Progenitor cell of endocrine pancreas (in vitro differentiated cells): ENCODE results near the gene ETV7. TPM values are rescaled to one million over a fixed set of nuclear protein-coding genes. Genes with fewer than 3 reads are reported as not detected.
"Not testable (repeated sequence)": the region's sequence is repeated elsewhere in the genome, so short reads cannot be mapped to it uniquely, and the experiment has no call there.

ENCODE experiments used
- DNase-seq: peaks from one replicate; pipeline ENCODE4 v3.0.0; 2021; ENCODE audit warnings: low spot score; ENCODE audit not compliant: unreplicated experiment
- H3K27ac Mint-ChIP-seq: 2 replicates; pipeline ENCODE4 v1.8.0; 2021; ENCODE audit warnings: mild to moderate bottlenecking, moderate library complexity, mixed read lengths
- H3K27me3 Mint-ChIP-seq: 2 replicates; pipeline ENCODE4 v1.8.0; 2021; ENCODE audit warnings: mixed read lengths
- H3K36me3 Mint-ChIP-seq: 2 replicates; pipeline ENCODE4 v1.8.0; 2022; ENCODE audit warnings: mixed read lengths; ENCODE audit not compliant: insufficient read depth
- H3K4me1 Mint-ChIP-seq: 2 replicates; pipeline ENCODE4 v1.8.0; 2021; ENCODE audit warnings: low read depth, mixed read lengths
- H3K4me3 Mint-ChIP-seq: 2 replicates; pipeline ENCODE4 v1.8.0; 2021; ENCODE audit warnings: low read depth, mild to moderate bottlenecking, moderate library complexity, mixed read lengths
- H3K9me3 Mint-ChIP-seq: 2 replicates; pipeline ENCODE4 v1.8.0; 2021; ENCODE audit warnings: low read depth, mixed read lengths
- total RNA-seq: library from RNA; stranded (reverse); gene quantifications from 2 replicates; pipeline ENCODE4 v1.2.1, GENCODE V29; 2021
- TF ChIP-seq, protein P1 (sequence below): fragments of 200-600 bp; sonication (generic); IDR thresholded peaks from one replicate; pipeline ENCODE4 v1.5.0; 2021; ENCODE audit warnings: antibody characterized with exemption, mild to moderate bottlenecking; ENCODE audit not compliant: unreplicated experiment

ETV7 gene
- total RNA-seq, 1 donor from 2014 or later = not detected

DNA sequence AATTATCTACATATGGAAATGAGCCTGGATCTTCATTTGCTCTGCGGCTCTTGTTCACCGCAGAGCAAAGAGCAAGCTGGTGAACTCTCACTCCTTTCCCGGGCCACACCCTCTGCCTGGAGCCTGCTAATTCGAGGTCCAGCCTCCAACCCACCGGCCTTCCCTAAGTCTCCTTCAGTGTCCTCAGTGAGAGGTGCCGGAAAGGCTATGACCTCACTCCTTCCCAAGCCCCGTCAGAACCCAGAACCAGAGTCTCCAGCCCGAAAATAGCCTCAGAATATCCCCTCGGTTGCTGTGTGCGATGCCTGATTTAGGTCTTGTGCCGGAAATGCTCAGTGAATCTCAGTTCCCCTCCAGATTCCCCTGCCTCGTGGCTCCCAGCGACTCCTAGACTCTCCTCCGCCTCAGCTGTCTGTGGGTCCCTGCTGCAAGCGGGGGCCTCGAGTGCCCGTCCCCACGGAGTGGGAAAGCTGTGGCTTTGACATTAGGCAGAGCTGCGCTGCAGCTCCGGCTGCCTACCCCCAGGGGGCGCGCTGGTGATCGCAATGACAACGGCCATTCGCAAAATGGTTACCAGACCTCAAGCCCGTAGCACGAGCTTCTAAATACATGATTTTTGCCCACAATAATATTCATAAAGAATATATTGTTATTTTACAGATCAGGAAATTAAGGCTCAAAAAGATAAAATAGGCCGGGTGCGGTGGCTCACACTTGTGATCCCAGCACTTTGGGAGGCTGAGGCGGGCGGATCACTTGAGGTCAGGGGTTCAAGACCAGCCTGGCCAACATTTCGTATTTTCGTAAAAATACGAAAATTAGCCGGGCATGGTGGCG, 46.6 kb downstream of the ETV7 start:
- Mint-ChIP-seq H3K4me1 (peaks cover 4% of the 10 kb centered on the region), H3K27ac (no peak overlapping the region), H3K27me3 (peaks cover 32% of the 10 kb centered on the region), H3K36me3 (no peaks in the 10 kb centered on the region), H3K9me3 (no peaks in the 10 kb centered on the region), H3K4me3 (peak overlapping the region; percentile 53)
- TF ChIP-seq, protein P1, sequence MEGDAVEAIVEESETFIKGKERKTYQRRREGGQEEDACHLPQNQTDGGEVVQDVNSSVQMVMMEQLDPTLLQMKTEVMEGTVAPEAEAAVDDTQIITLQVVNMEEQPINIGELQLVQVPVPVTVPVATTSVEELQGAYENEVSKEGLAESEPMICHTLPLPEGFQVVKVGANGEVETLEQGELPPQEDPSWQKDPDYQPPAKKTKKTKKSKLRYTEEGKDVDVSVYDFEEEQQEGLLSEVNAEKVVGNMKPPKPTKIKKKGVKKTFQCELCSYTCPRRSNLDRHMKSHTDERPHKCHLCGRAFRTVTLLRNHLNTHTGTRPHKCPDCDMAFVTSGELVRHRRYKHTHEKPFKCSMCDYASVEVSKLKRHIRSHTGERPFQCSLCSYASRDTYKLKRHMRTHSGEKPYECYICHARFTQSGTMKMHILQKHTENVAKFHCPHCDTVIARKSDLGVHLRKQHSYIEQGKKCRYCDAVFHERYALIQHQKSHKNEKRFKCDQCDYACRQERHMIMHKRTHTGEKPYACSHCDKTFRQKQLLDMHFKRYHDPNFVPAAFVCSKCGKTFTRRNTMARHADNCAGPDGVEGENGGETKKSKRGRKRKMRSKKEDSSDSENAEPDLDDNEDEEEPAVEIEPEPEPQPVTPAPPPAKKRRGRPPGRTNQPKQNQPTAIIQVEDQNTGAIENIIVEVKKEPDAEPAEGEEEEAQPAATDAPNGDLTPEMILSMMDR = peak; percentile 98
- peak; percentile 67 for DNase-seq

DNA sequence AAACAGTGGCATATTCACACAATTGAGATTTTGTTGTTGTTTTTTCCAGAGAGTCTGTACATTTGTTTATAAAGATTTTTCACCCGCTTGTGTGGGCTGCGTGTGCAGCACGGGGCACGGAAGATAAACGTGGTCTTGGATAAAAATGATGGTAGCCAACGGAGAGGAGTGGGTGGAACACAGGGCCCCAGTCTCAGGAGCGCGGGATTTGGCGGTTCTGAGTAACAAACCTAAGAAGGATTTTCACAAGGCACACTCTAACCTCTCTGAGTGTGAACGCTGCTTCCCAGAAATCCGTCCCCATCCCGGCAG, 47.2 kb downstream of the ETV7 start:
- Mint-ChIP-seq H3K4me1 (peaks cover 8% of the 10 kb centered on the region), H3K27ac (no peak overlapping the region), H3K27me3 (peaks cover 32% of the 10 kb centered on the region), H3K4me3 (no peak overlapping the region), H3K36me3 (no peaks in the 10 kb centered on the region), H3K9me3 (no peaks in the 10 kb centered on the region)
- DNase-seq = no peak
- TF ChIP-seq, protein P1 = no peak

DNA sequence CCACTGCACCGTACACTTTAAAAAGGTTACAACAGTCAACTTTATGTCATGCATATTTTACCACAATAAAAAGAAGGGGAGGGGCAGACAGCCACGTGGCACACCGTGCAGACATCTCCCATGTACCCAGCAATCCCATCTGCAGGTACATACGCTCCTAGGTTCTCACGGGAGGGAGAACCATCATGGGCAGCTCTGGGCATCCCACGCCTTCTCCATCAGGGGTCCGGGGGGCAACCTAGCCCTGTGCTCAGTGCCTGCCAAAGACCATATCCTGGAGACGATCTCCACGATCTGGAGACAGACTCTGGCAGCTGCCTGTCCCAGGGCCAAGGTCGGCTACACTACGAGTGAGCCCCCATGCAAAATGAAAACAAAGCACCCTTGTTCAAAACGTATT, 48.3 kb downstream of the ETV7 start:
- H3K9me3 Mint-ChIP-seq = no peaks in the 10 kb centered on the region
- no peak for DNase-seq
- H3K36me3 Mint-ChIP-seq = no peaks in the 10 kb centered on the region
- no peak overlapping the region for H3K4me3 Mint-ChIP-seq
- TF ChIP-seq, protein P1 = no peak
- H3K27ac Mint-ChIP-seq = no peak overlapping the region
- peaks cover 19% of the 10 kb centered on the region for H3K4me1 Mint-ChIP-seq
- H3K27me3 Mint-ChIP-seq = peaks cover 32% of the 10 kb centered on the region

DNA sequence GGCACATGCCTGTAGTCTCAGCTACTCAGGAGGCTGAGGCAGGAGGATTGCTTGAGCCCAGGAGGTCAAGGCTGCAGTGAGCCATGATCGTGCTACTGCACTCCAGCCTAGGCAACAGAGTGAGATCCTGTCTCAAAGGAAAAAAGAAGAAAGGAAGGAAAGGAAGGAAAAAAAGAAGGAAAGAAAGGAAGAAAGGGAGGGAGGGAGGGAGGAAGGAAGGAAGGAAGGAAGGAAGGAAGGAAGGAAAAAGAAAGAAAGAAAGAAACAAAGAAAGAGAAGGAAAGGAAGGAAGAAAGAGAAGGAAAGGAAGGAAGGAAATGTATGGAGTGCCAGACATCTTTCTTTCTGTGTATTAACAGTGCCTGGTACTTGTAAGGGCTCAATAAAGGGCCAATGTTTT, 49.2 kb downstream of the ETV7 start:
- DNase-seq, H3K4me3 Mint-ChIP-seq, H3K36me3 Mint-ChIP-seq, H3K27ac Mint-ChIP-seq, H3K9me3 Mint-ChIP-seq: not testable (repeated sequence)
- H3K4me1 Mint-ChIP-seq = peaks cover 19% of the 10 kb centered on the region
- peaks cover 32% of the 10 kb centered on the region for H3K27me3 Mint-ChIP-seq

DNA sequence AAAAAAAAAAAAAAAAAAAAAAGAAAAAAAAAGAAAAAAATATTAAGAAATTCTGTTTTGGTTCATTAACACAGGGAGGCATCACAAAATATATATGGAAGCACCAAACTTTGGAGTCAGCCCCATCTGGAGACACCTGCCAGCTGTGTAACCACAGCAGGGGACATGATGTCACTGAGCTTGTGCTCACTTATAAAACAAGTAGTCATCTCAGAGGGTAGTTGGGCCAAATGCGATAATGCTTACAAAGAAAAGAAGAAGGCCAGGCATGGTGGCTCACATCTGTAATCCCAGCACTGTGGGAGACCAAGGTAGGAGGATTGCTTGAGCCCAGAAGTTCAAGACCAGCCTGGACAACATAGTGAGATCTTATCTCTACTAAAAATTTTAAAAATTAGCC, 49.7 kb downstream of the ETV7 start:
- no peak overlapping the region for H3K27ac Mint-ChIP-seq
- peaks cover 29% of the 10 kb centered on the region for H3K27me3 Mint-ChIP-seq
- H3K4me1 Mint-ChIP-seq = peaks cover 19% of the 10 kb centered on the region
- TF ChIP-seq, protein P1 = no peak
- no peak for DNase-seq
- H3K36me3 Mint-ChIP-seq = no peaks in the 10 kb centered on the region
- no peak overlapping the region for H3K4me3 Mint-ChIP-seq
- no peaks in the 10 kb centered on the region for H3K9me3 Mint-ChIP-seq

DNA sequence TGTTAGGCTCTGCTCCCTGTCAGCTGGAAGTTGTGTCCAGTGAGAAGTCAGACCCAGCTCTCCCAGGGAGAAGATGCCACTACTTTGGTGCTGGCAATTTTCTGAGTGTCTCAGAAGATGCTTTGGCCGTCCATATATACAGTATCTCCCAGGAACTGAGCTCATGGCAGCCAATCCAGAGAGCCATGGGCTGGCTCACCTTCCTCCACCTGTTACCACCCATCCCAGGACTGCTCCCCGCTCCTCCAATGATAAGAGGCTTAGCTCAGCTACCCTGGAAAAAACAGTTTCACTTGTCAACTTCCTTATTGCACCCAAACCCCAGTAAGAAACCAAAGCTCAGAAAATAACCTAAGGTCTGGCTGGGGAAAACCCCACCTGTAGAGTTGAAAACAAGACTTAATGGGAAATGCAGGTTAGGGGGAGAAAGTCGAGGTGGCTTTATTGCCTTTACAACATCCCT, 50.7 kb downstream of the ETV7 start, which contains the start of gene BNIP5:
Gene BNIP5 (minus strand): TSS at position 110 of the 463 bp plus-strand sequence. CDS start 6,198 bp downstream, outside the sequence.
- H3K27me3 Mint-ChIP-seq = peaks cover 30% of the 10 kb centered on the region

More for the DNA sequence above, 50.7 kb downstream of the ETV7 start, which contains the start of gene BNIP5:
- TF ChIP-seq, protein P1 = no peak
- Mint-ChIP-seq H3K4me1 (peaks cover 19% of the 10 kb centered on the region), H3K9me3 (no peaks in the 10 kb centered on the region), H3K27ac (peak within 1 kb of the TSS; percentile 90), H3K36me3 (no peaks in the 10 kb centered on the region), H3K4me3 (no peak within 1 kb of the TSS)
- no peak for DNase-seq
